ENCODE results near the gene IRGQ. TPM values are rescaled to one million over a fixed set of nuclear protein-coding genes. Genes with fewer than 3 reads are reported as not detected.
A peak's percentile ranks its signal among the peaks of the same experiment; 100 is the strongest.

IRGQ gene
- polyA plus RNA-seq, 3 donors: 1.8 to 49.6 (median 2.9) TPM

GRCh38 chr19:43626838-43627237 lies 30.9 kb upstream of the IRGQ start:
- Mint-ChIP-seq H3K9me3 (peaks cover 1 to 13% (median 5%) of the 10 kb centered on the region in 7 donors), H3K27ac (peak overlapping the region in 1 of 7 donors; percentile 80), H3K4me3 (peak overlapping the region in 1 of 2 donors; percentile 53), H3K36me3 (no peaks in the 10 kb centered on the region), H3K4me1 (peaks cover 15% of the 10 kb centered on the region), H3K27me3 (ENCODE audit: low read depth in 3 of 3) (peaks cover 17 to 36% (median 31%) of the 10 kb centered on the region in 3 donors)
- Histone ChIP-seq H3K9ac (ENCODE audit: insufficient read depth, low read length, poor library complexity, severe bottlenecking) (no peak overlapping the region), H3K27me3 (ENCODE audit: control insufficient read depth in 2 of 2, insufficient read depth in 2 of 2, low read length in 2 of 2) (peaks cover 0 to 21% of the 10 kb centered on the region in 2 donors), H3K79me2 (ENCODE audit: insufficient read depth, low read length) (no peaks in the 10 kb centered on the region), H3K4me3 (replicated peaks in 1 of 3; ENCODE audit: low read depth in 2 of 3, low read length in 3 of 3) (no peak overlapping the region), H3K27ac (ENCODE audit: low read depth in 1 of 2, low read length in 2 of 2) (no peak overlapping the region), H2AFZ (ENCODE audit: insufficient read depth, low read depth, low read length, poor library complexity, severe bottlenecking) (no peak overlapping the region), H3K4me1 (ENCODE audit: control insufficient read depth in 1 of 2, insufficient read depth in 2 of 2, low read length in 2 of 2) (peaks cover 0 to 6% of the 10 kb centered on the region in 2 donors), H3K4me2 (replicated peaks; ENCODE audit: extremely low read depth, low read length, poor library complexity, severe bottlenecking) (no peak overlapping the region), H3K9me3 (replicated peaks in 1 of 2; ENCODE audit: control insufficient read depth in 1 of 2, insufficient read depth in 1 of 2, low read length in 2 of 2) (no peaks in the 10 kb centered on the region), H3K36me3 (replicated peaks in 1 of 2; ENCODE audit: control insufficient read depth in 1 of 2, insufficient read depth in 2 of 2, low read length in 2 of 2) (no peaks in the 10 kb centered on the region), H4K20me1 (ENCODE audit: insufficient read depth, low read length) (peaks cover 5% of the 10 kb centered on the region)
- DNase-seq: no peak
- TF ChIP-seq CTCF (IDR thresholded peaks at IDR 0.05): no peak
- 47% methylated on average over 12 of the region's 17 CpGs for WGBS (ENCODE audit: insufficient coverage)
- intact Hi-C loops (cut with micrococcal nuclease): no loop called here

GRCh38 chr19:43625918-43626579 lies 30.1 kb upstream of the IRGQ start:
- Histone ChIP-seq H4K20me1 (ENCODE audit: insufficient read depth, low read length) (peaks cover 5% of the 10 kb centered on the region), H3K27ac (ENCODE audit: low read depth in 1 of 2, low read length in 2 of 2) (no peak overlapping the region), H2AFZ (ENCODE audit: insufficient read depth, low read depth, low read length, poor library complexity, severe bottlenecking) (no peak overlapping the region), H3K36me3 (replicated peaks in 1 of 2; ENCODE audit: control insufficient read depth in 1 of 2, insufficient read depth in 2 of 2, low read length in 2 of 2) (no peaks in the 10 kb centered on the region), H3K4me3 (replicated peaks in 1 of 3; ENCODE audit: low read depth in 2 of 3, low read length in 3 of 3) (no peak overlapping the region), H3K27me3 (ENCODE audit: control insufficient read depth in 2 of 2, insufficient read depth in 2 of 2, low read length in 2 of 2) (peaks cover 0 to 17% of the 10 kb centered on the region in 2 donors), H3K79me2 (ENCODE audit: insufficient read depth, low read length) (no peaks in the 10 kb centered on the region), H3K4me1 (ENCODE audit: control insufficient read depth in 1 of 2, insufficient read depth in 2 of 2, low read length in 2 of 2) (peaks cover 0 to 6% of the 10 kb centered on the region in 2 donors), H3K4me2 (replicated peaks; ENCODE audit: extremely low read depth, low read length, poor library complexity, severe bottlenecking) (no peak overlapping the region), H3K9me3 (replicated peaks in 1 of 2; ENCODE audit: control insufficient read depth in 1 of 2, insufficient read depth in 1 of 2, low read length in 2 of 2) (no peaks in the 10 kb centered on the region), H3K9ac (ENCODE audit: insufficient read depth, low read length, poor library complexity, severe bottlenecking) (no peak overlapping the region)
- no peak for TF ChIP-seq CTCF (IDR thresholded peaks at IDR 0.05)
- Mint-ChIP-seq H3K4me1 (peaks cover 15% of the 10 kb centered on the region), H3K9me3 (peaks cover 1 to 13% (median 5%) of the 10 kb centered on the region in 7 donors), H3K27ac (no peak overlapping the region), H3K27me3 (ENCODE audit: low read depth in 3 of 3) (peaks cover 17 to 36% (median 31%) of the 10 kb centered on the region in 3 donors), H3K36me3 (no peaks in the 10 kb centered on the region), H3K4me3 (peak overlapping the region in 1 of 2 donors; percentile 53)
- peak in 1 of 3 donors; percentile 36 for DNase-seq
- intact Hi-C loops (cut with micrococcal nuclease): no loop called here
- WGBS (ENCODE audit: insufficient coverage): 71% methylated on average over 14 of the region's 32 CpGs

Data from CD14-positive monocyte (primary cell).